ENCODE measurements around the gene PARD3.

DNA sequence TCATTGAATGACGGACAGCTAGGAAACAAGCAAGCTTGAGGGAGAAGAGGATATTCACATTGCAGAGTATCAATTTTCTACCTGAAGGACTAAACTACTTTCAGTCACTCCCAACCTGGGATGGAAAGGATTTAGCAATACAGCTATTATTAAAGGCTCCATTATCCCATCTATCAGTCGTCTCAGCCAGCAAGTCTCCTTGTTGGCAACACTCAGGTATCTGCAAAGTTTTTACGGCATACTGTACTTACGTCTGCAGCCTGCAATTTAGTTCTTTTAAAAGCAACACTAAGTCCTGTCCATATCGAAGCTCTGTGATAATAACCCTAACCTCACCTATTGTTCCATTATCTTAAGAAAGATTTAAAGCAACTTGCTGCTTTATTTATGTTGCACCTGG, 689.4 kb downstream of the PARD3 start:
- TF ChIP-seq, protein P1, sequence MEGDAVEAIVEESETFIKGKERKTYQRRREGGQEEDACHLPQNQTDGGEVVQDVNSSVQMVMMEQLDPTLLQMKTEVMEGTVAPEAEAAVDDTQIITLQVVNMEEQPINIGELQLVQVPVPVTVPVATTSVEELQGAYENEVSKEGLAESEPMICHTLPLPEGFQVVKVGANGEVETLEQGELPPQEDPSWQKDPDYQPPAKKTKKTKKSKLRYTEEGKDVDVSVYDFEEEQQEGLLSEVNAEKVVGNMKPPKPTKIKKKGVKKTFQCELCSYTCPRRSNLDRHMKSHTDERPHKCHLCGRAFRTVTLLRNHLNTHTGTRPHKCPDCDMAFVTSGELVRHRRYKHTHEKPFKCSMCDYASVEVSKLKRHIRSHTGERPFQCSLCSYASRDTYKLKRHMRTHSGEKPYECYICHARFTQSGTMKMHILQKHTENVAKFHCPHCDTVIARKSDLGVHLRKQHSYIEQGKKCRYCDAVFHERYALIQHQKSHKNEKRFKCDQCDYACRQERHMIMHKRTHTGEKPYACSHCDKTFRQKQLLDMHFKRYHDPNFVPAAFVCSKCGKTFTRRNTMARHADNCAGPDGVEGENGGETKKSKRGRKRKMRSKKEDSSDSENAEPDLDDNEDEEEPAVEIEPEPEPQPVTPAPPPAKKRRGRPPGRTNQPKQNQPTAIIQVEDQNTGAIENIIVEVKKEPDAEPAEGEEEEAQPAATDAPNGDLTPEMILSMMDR (conservative IDR thresholded peaks at IDR 0.05 in 1 of 2, IDR thresholded peaks at IDR 0.05 in 1 of 2; ENCODE audit: low read depth in 1 of 2, low read length in 2 of 2) = no peak
- TF ChIP-seq EZH2 (IDR thresholded peaks at IDR 0.05; ENCODE audit: low read length, missing control alignments) = no peak

Data from fibroblast of lung (primary cell).